ENCODE measurements around the gene POLR3H.
"Not testable (repeated sequence)": the region's sequence is repeated elsewhere in the genome, so short reads cannot be mapped to it uniquely, and the experiment has no call there.

The POLR3H gene

GRCh38 chr22:41562461-41562860 is 18.2 kb upstream of the POLR3H start:
- H3K4me2 ChIP-seq (ENCODE audit: low read length), result no peak overlapping the region
- H3K27me3 ChIP-seq (ENCODE audit: control insufficient read depth, low read length), result peaks cover 29% of the 10 kb centered on the region
- H3K79me2 ChIP-seq (ENCODE audit: control insufficient read depth, low read length), result no peaks in the 10 kb centered on the region
- H3K4me1 ChIP-seq (ENCODE audit: control insufficient read depth, low read length), result no peaks in the 10 kb centered on the region
- no peaks in the 10 kb centered on the region for H3K9me2 ChIP-seq (replicated peaks; ENCODE audit: control insufficient read depth, low read length)
- no peak overlapping the region for H3K27ac ChIP-seq (ENCODE audit: low read depth, low read length)
- H4K20me1 ChIP-seq (ENCODE audit: control insufficient read depth, insufficient read depth, low read depth, low read length), result no peaks in the 10 kb centered on the region
- H3K36me3 ChIP-seq (ENCODE audit: control insufficient read depth, low read length), result no peaks in the 10 kb centered on the region
- no peaks in the 10 kb centered on the region for H3F3A ChIP-seq (ENCODE audit: control insufficient read depth, insufficient read depth)
- TF ChIP-seq CTCF (IDR thresholded peaks at IDR 0.05; ENCODE audit: low read depth, low read length, poor library complexity, severe bottlenecking) (no peak), EZH2phosphoT487 (IDR thresholded peaks at IDR 0.05; ENCODE audit: borderline replicate concordance, low read length) (no peak)
- H3K4me3 ChIP-seq (ENCODE audit: low read length), result no peak overlapping the region
- H3K9me3 ChIP-seq (ENCODE audit: control insufficient read depth, insufficient read depth, low read length), result no peaks in the 10 kb centered on the region

GRCh38 chr22:41561788-41562187 is 17.5 kb upstream of the POLR3H start:
- Histone ChIP-seq H3K4me2 (ENCODE audit: low read length) (no peak overlapping the region), H3K9me3 (ENCODE audit: control insufficient read depth, insufficient read depth, low read length) (no peaks in the 10 kb centered on the region), H3K27ac (ENCODE audit: low read depth, low read length) (no peak overlapping the region)

GRCh38 chr22:41561335-41561734 is 17.1 kb upstream of the POLR3H start:
- no peak for TF ChIP-seq EZH2phosphoT487 (IDR thresholded peaks at IDR 0.05; ENCODE audit: borderline replicate concordance, low read length)
- no peak for TF ChIP-seq CTCF (IDR thresholded peaks at IDR 0.05; ENCODE audit: low read depth, low read length, poor library complexity, severe bottlenecking)
- Histone ChIP-seq H3K79me2 (ENCODE audit: control insufficient read depth, low read length) (no peaks in the 10 kb centered on the region), H3K4me3 (ENCODE audit: low read length) (no peak overlapping the region), H3K27me3 (ENCODE audit: control insufficient read depth, low read length) (peaks cover 33% of the 10 kb centered on the region), H3K4me2 (ENCODE audit: low read length) (no peak overlapping the region), H3K9me3 (ENCODE audit: control insufficient read depth, insufficient read depth, low read length) (no peaks in the 10 kb centered on the region), H3K36me3 (ENCODE audit: control insufficient read depth, low read length) (no peaks in the 10 kb centered on the region), H3K27ac (ENCODE audit: low read depth, low read length) (no peak overlapping the region), H4K20me1 (ENCODE audit: control insufficient read depth, insufficient read depth, low read depth, low read length) (no peaks in the 10 kb centered on the region), H3K9me2 (replicated peaks; ENCODE audit: control insufficient read depth, low read length) (no peaks in the 10 kb centered on the region), H3K4me1 (ENCODE audit: control insufficient read depth, low read length) (no peaks in the 10 kb centered on the region), H3F3A (ENCODE audit: control insufficient read depth, insufficient read depth) (no peaks in the 10 kb centered on the region)

More at GRCh38 chr22:41561788-41562187, 17.5 kb upstream of the POLR3H start:
- no peaks in the 10 kb centered on the region for H3K79me2 ChIP-seq (ENCODE audit: control insufficient read depth, low read length)
- H3F3A ChIP-seq (ENCODE audit: control insufficient read depth, insufficient read depth), result no peaks in the 10 kb centered on the region
- peaks cover 32% of the 10 kb centered on the region for H3K27me3 ChIP-seq (ENCODE audit: control insufficient read depth, low read length)
- no peak overlapping the region for H3K4me3 ChIP-seq (ENCODE audit: low read length)
- no peak for TF ChIP-seq CTCF (IDR thresholded peaks at IDR 0.05; ENCODE audit: low read depth, low read length, poor library complexity, severe bottlenecking)
- no peak for TF ChIP-seq EZH2phosphoT487 (IDR thresholded peaks at IDR 0.05; ENCODE audit: borderline replicate concordance, low read length)
- no peaks in the 10 kb centered on the region for H3K9me2 ChIP-seq (replicated peaks; ENCODE audit: control insufficient read depth, low read length)
- H3K36me3 ChIP-seq (ENCODE audit: control insufficient read depth, low read length), result no peaks in the 10 kb centered on the region
- H4K20me1 ChIP-seq (ENCODE audit: control insufficient read depth, insufficient read depth, low read depth, low read length), result no peaks in the 10 kb centered on the region
- H3K4me1 ChIP-seq (ENCODE audit: control insufficient read depth, low read length), result no peaks in the 10 kb centered on the region

- Histone ChIP-seq H3K27ac (ENCODE audit: low read depth, low read length) (no peak overlapping the region), H3K79me2 (ENCODE audit: control insufficient read depth, low read length) (no peaks in the 10 kb centered on the region), H3K36me3 (ENCODE audit: control insufficient read depth, low read length) (no peaks in the 10 kb centered on the region), H3F3A (ENCODE audit: control insufficient read depth, insufficient read depth) (no peaks in the 10 kb centered on the region), H3K9me3 (ENCODE audit: control insufficient read depth, insufficient read depth, low read length) (no peaks in the 10 kb centered on the region), H4K20me1 (ENCODE audit: control insufficient read depth, insufficient read depth, low read depth, low read length) (no peaks in the 10 kb centered on the region), H3K27me3 (ENCODE audit: control insufficient read depth, low read length) (peaks cover 35% of the 10 kb centered on the region), H3K4me1 (ENCODE audit: control insufficient read depth, low read length) (no peaks in the 10 kb centered on the region), H3K4me3 (ENCODE audit: low read length) (no peak overlapping the region), H3K9me2 (replicated peaks; ENCODE audit: control insufficient read depth, low read length) (no peaks in the 10 kb centered on the region), H3K4me2 (ENCODE audit: low read length) (no peak overlapping the region)
- TF ChIP-seq CTCF (IDR thresholded peaks at IDR 0.05; ENCODE audit: low read depth, low read length, poor library complexity, severe bottlenecking) (no peak), EZH2phosphoT487 (IDR thresholded peaks at IDR 0.05; ENCODE audit: borderline replicate concordance, low read length) (no peak)
Observed at GRCh38 chr22:41560095-41560471, 15.8 kb upstream of the POLR3H start.

- H3K9me2 ChIP-seq (replicated peaks; ENCODE audit: control insufficient read depth, low read length); H4K20me1 ChIP-seq (ENCODE audit: control insufficient read depth, insufficient read depth, low read depth, low read length); H3F3A ChIP-seq (ENCODE audit: control insufficient read depth, insufficient read depth); H3K9me3 ChIP-seq (ENCODE audit: control insufficient read depth, insufficient read depth, low read length); H3K27ac ChIP-seq (ENCODE audit: low read depth, low read length); H3K4me1 ChIP-seq (ENCODE audit: control insufficient read depth, low read length); H3K4me3 ChIP-seq (ENCODE audit: low read length); H3K79me2 ChIP-seq (ENCODE audit: control insufficient read depth, low read length); H3K36me3 ChIP-seq (ENCODE audit: control insufficient read depth, low read length); H3K4me2 ChIP-seq (ENCODE audit: low read length): not testable (repeated sequence)
- H3K27me3 ChIP-seq (ENCODE audit: control insufficient read depth, low read length), result peaks cover 35% of the 10 kb centered on the region
Observed at GRCh38 chr22:41558241-41558630, 14.0 kb upstream of the POLR3H start.
